ENCODE data around the gene FAM13A.

Gene FAM13A

GRCh38 chr4:88811904-88812303, 245.1 kb downstream of the FAM13A start:
- Histone ChIP-seq H3K27ac (replicated peaks) (no peak overlapping the region), H3K4me3 (replicated peaks; ENCODE audit: insufficient read depth, low read length) (no peak overlapping the region), H3K27me3 (ENCODE audit: insufficient read depth, poor library complexity, severe bottlenecking) (no peaks in the 10 kb centered on the region)
- TF ChIP-seq, protein P1, sequence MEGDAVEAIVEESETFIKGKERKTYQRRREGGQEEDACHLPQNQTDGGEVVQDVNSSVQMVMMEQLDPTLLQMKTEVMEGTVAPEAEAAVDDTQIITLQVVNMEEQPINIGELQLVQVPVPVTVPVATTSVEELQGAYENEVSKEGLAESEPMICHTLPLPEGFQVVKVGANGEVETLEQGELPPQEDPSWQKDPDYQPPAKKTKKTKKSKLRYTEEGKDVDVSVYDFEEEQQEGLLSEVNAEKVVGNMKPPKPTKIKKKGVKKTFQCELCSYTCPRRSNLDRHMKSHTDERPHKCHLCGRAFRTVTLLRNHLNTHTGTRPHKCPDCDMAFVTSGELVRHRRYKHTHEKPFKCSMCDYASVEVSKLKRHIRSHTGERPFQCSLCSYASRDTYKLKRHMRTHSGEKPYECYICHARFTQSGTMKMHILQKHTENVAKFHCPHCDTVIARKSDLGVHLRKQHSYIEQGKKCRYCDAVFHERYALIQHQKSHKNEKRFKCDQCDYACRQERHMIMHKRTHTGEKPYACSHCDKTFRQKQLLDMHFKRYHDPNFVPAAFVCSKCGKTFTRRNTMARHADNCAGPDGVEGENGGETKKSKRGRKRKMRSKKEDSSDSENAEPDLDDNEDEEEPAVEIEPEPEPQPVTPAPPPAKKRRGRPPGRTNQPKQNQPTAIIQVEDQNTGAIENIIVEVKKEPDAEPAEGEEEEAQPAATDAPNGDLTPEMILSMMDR (IDR thresholded peaks at IDR 0.05; ENCODE audit: insufficient read depth, low read length): no peak
- TF ChIP-seq REST (IDR thresholded peaks at IDR 0.05; ENCODE audit: insufficient replicate concordance, low read depth) (no peak), GABPA (IDR thresholded peaks at IDR 0.05; ENCODE audit: low read depth) (no peak), SPI1 (IDR thresholded peaks at IDR 0.05; ENCODE audit: borderline replicate concordance, low read depth) (no peak), POLR2AphosphoS5 (IDR thresholded peaks at IDR 0.05; ENCODE audit: low read depth) (no peak)
- no peak for DNase-seq (ENCODE audit: low read depth in 1 of 2, low spot score in 1 of 2)

DNA sequence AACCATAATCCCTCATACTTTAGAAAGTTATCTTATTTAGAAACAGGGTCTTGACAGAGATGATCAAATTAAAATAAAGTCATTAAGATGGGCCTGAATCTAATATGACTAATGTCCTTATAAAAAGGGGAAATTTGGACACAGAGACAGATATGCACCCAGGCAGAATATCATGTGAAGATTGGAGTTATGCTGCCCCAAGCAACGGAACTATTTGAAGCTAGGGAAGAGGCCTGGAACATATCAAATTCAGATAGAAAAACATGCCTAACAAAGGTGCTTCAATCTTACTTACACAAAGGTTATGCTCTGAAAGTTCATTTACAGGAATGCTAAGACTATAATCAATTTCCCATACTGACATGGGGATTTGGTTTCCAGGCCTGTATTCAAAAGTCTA, 246.7 kb downstream of the FAM13A start:
- DNase-seq (ENCODE audit: low read depth in 1 of 2, low spot score in 1 of 2): no peak
- TF ChIP-seq GABPA (IDR thresholded peaks at IDR 0.05; ENCODE audit: low read depth) (no peak), SPI1 (IDR thresholded peaks at IDR 0.05; ENCODE audit: borderline replicate concordance, low read depth) (no peak), POLR2AphosphoS5 (IDR thresholded peaks at IDR 0.05; ENCODE audit: low read depth) (no peak), REST (IDR thresholded peaks at IDR 0.05; ENCODE audit: insufficient replicate concordance, low read depth) (no peak)
- TF ChIP-seq, protein P1 (IDR thresholded peaks at IDR 0.05; ENCODE audit: insufficient read depth, low read length): no peak
- Histone ChIP-seq H3K27me3 (ENCODE audit: insufficient read depth, poor library complexity, severe bottlenecking) (no peaks in the 10 kb centered on the region), H3K27ac (replicated peaks) (no peak overlapping the region), H3K4me3 (replicated peaks; ENCODE audit: insufficient read depth, low read length) (no peak overlapping the region)

- no peak overlapping the region for H3K27ac ChIP-seq (replicated peaks)
- no peak for DNase-seq (ENCODE audit: low read depth in 1 of 2, low spot score in 1 of 2)
Measured at GRCh38 chr4:88809576-88810219, 247.3 kb downstream of the FAM13A start.

More at GRCh38 chr4:88809576-88810219, 247.3 kb downstream of the FAM13A start:
- no peaks in the 10 kb centered on the region for H3K27me3 ChIP-seq (ENCODE audit: insufficient read depth, poor library complexity, severe bottlenecking)
- TF ChIP-seq REST (IDR thresholded peaks at IDR 0.05; ENCODE audit: insufficient replicate concordance, low read depth) (no peak), SPI1 (IDR thresholded peaks at IDR 0.05; ENCODE audit: borderline replicate concordance, low read depth) (no peak), GABPA (IDR thresholded peaks at IDR 0.05; ENCODE audit: low read depth) (no peak), POLR2AphosphoS5 (IDR thresholded peaks at IDR 0.05; ENCODE audit: low read depth) (no peak)
- TF ChIP-seq, protein P1 (IDR thresholded peaks at IDR 0.05; ENCODE audit: insufficient read depth, low read length): no peak
- no peak overlapping the region for H3K4me3 ChIP-seq (replicated peaks; ENCODE audit: insufficient read depth, low read length)

Measured in HL-60 (cell line).